Fibroblast of lung (primary cell): Measurements from ENCODE around the gene FKBP2. TPM values are rescaled to one million over a fixed set of nuclear protein-coding genes. Genes with fewer than 3 reads are reported as not detected.
"Not testable (repeated sequence)": the region's sequence is repeated elsewhere in the genome, so short reads cannot be mapped to it uniquely, and the experiment has no call there.

ENCODE experiments used
- DNase-seq, 2 donors: peaks; one replicate each; pipeline versions ENCODE4 v3.0.0 to v3.0.0-alpha.2; 2010; ENCODE audit warnings: low read depth in 2 of 2
- H2AFZ ChIP-seq: 2 replicates; pipeline ENCODE4 v1.5.1; 2012; ENCODE audit warnings: low read length, control low read depth, inconsistent platforms
- H3K27ac ChIP-seq: 2 replicates; pipeline ENCODE4 v1.5.1; 2011; ENCODE audit warnings: low read length, control low read depth; ENCODE audit not compliant: insufficient read depth
- H3K27me3 ChIP-seq: 2 replicates; pipeline ENCODE4 v1.5.1; 2011; ENCODE audit warnings: mild to moderate bottlenecking, low read length; ENCODE audit not compliant: control insufficient read depth, insufficient read depth
- H3K36me3 ChIP-seq: 2 replicates; pipeline ENCODE4 v1.5.1; 2011; ENCODE audit warnings: low read length; ENCODE audit not compliant: control insufficient read depth, insufficient read depth
- H3K4me1 ChIP-seq: 2 replicates; pipeline ENCODE4 v1.5.1; 2011; ENCODE audit warnings: low read length; ENCODE audit not compliant: control insufficient read depth, insufficient read depth; ENCODE audit errors: extremely low read depth
- H3K4me2 ChIP-seq: 2 replicates; pipeline ENCODE4 v1.5.1; 2011; ENCODE audit warnings: low read length, control low read depth; ENCODE audit not compliant: insufficient read depth; ENCODE audit errors: extremely low read depth
- H3K4me3 ChIP-seq, 4 experiments: fragments of 200-600 bp in 1 of 4; sonication (generic) in 1 of 4; replicated peaks in 1 of 4; 2 replicates each; pipeline ENCODE4 v1.5.1; 2011 to 2016; ENCODE audit warnings: low read length in 4 of 4, low read depth in 3 of 4, mild to moderate bottlenecking in 3 of 4, control low read depth in 2 of 4, inconsistent platforms in 1 of 4, mixed read lengths in 1 of 4; ENCODE audit not compliant: insufficient read depth in 1 of 4; ENCODE audit errors: control extremely low read depth in 1 of 4
- H3K79me2 ChIP-seq: 2 replicates; pipeline ENCODE4 v1.5.1; 2012; ENCODE audit warnings: mild to moderate bottlenecking, low read length, inconsistent platforms; ENCODE audit not compliant: control insufficient read depth, insufficient read depth
- H3K9ac ChIP-seq: 2 replicates; pipeline ENCODE4 v1.5.1; 2011; ENCODE audit warnings: mild to moderate bottlenecking, low read length, control low read depth; ENCODE audit not compliant: insufficient read depth
- H3K9me3 ChIP-seq: 2 replicates; pipeline ENCODE4 v1.5.1; 2012; ENCODE audit warnings: low read depth, low read length; ENCODE audit not compliant: control insufficient read depth, insufficient read depth
- H4K20me1 ChIP-seq: 2 replicates; pipeline ENCODE4 v1.5.1; 2011; ENCODE audit warnings: low read length; ENCODE audit not compliant: control insufficient read depth, insufficient read depth; ENCODE audit errors: extremely low read depth
- CTCF ChIP-seq, 2 donors: IDR thresholded peaks in 1 of 2; conservative IDR thresholded peaks in 1 of 2; 1 replicate in 1 of 2; 2 replicates in 1 of 2; pipeline ENCODE4 v1.5.1; 2011 to 2012; ENCODE audit warnings: low read length in 2 of 2, control low read depth in 1 of 2, inconsistent platforms in 1 of 2, low read depth in 1 of 2, mild to moderate bottlenecking in 1 of 2
- EZH2 ChIP-seq: IDR thresholded peaks from 2 replicates; pipeline ENCODE4 v1.5.1; 2012; ENCODE audit warnings: low read length, control low read depth, mild to moderate bottlenecking; ENCODE audit errors: missing control alignments
- polyA plus RNA-seq, 2 donors: library from polyadenylated mRNA; depleted of rRNA in 1 of 2; stranded (reverse) in 1 of 2; unstranded in 1 of 2; fragments of >200 nt; gene quantifications; 2 replicates each; pipeline ENCODE4 v1.2.1, GENCODE V29; 2011 to 2012; ENCODE audit warnings: missing spikeins in 1 of 2
- total RNA-seq: library from RNA; depleted of rRNA; stranded (reverse); fragments of >200 nt; gene quantifications from 2 replicates; pipeline ENCODE4 v1.2.1, GENCODE V29; 2014

FKBP2 gene
- total and polyA plus RNA-seq, 2 donors (not counting 1 experiment from before 2014, with no cell fraction given) = 34.7 to 62.9 TPM

GRCh38 chr11:64245797-64246620 is 5.1 kb downstream of the FKBP2 start:
- peaks cover 4% of the 10 kb centered on the region for H3K36me3 ChIP-seq
- H3K27ac ChIP-seq = peak overlapping the region; percentile 85
- peaks cover 20% of the 10 kb centered on the region for H3K4me1 ChIP-seq
- no peaks in the 10 kb centered on the region for H3K27me3 ChIP-seq
- peak overlapping the region; percentile 86 to 97 (median 94) for H3K4me3 ChIP-seq
- peak overlapping the region; percentile 92 for H3K4me2 ChIP-seq
- peaks cover 38% of the 10 kb centered on the region for H3K79me2 ChIP-seq
- H2AFZ ChIP-seq = no peak overlapping the region
- H3K9me3 ChIP-seq = no peaks in the 10 kb centered on the region
- H3K9ac ChIP-seq = peak overlapping the region; percentile 79
- H4K20me1 ChIP-seq = no peaks in the 10 kb centered on the region
- TF ChIP-seq CTCF (conservative IDR thresholded peaks at IDR 0.05 in 1 of 2, IDR thresholded peaks at IDR 0.05 in 1 of 2; ENCODE audit: low read depth in 1 of 2, low read length in 2 of 2) = no peak
- no peak for TF ChIP-seq EZH2
- peak; percentile 83 to 95 for DNase-seq

GRCh38 chr11:64246621-64246870 is 5.7 kb downstream of the FKBP2 start:
- not testable (repeated sequence) for H3K36me3 ChIP-seq, H3K9me3 ChIP-seq, H3K4me2 ChIP-seq, H4K20me1 ChIP-seq, H3K27me3 ChIP-seq, H2AFZ ChIP-seq, H3K27ac ChIP-seq, DNase-seq
- H3K79me2 ChIP-seq = peaks cover 39% of the 10 kb centered on the region
- peaks cover 20% of the 10 kb centered on the region for H3K4me1 ChIP-seq
- peak overlapping the region in 2 of 4 experiments; percentile 92 to 97 for H3K4me3 ChIP-seq
- H3K9ac ChIP-seq = peak overlapping the region; percentile 79

- Histone ChIP-seq H3K27ac (peak within 1 kb of the TSS; percentile 88), H3K4me3 (peak within 1 kb of the TSS; percentile 86 to 97 (median 94)), H3K79me2 (peaks cover 43% of the 10 kb centered on the region), H3K36me3 (peaks cover 4% of the 10 kb centered on the region), H2AFZ (peak within 1 kb of the TSS; percentile 85), H3K4me1 (peaks cover 20% of the 10 kb centered on the region), H3K27me3 (no peaks in the 10 kb centered on the region), H4K20me1 (no peaks in the 10 kb centered on the region), H3K4me2 (peak within 1 kb of the TSS; percentile 99), H3K9me3 (no peaks in the 10 kb centered on the region), H3K9ac (peak within 1 kb of the TSS; percentile 79)
- no peak for TF ChIP-seq EZH2
- no peak for TF ChIP-seq CTCF (conservative IDR thresholded peaks at IDR 0.05 in 1 of 2, IDR thresholded peaks at IDR 0.05 in 1 of 2; ENCODE audit: low read depth in 1 of 2, low read length in 2 of 2)
- peak; percentile 77 to 85 for DNase-seq
These were observed 6.2 kb downstream of the FKBP2 start, which contains the start of gene PPP1R14B for GRCh38 chr11:64246871-64247728. Gene PPP1R14B, minus strand, starts transcription at chr11:64246943. Its CDS starts 270 bp downstream, at chr11:64246673.
